H1 (cell line): ENCODE results near the gene CACNA1D. TPM values are rescaled to one million over a fixed set of nuclear protein-coding genes. Genes with fewer than 3 reads are reported as not detected.

Experiments
- CTCF ChIA-PET: fragments of 300-600 bp; sonication (Branson Sonifier 250); formaldehyde crosslinking; loops from one replicate; lab custom pipeline; 2021; ENCODE audit not compliant: partially characterized antibody; lab: Charles Lee
- POLR2A ChIA-PET: fragments of 300-600 bp; sonication (Branson Sonifier 250); formaldehyde crosslinking; loops from one replicate; lab custom pipeline; 2021; ENCODE audit warnings: inconsistent platforms; ENCODE audit not compliant: partially characterized antibody; lab: Charles Lee
- DNase-seq, 2 experiments: peaks; one replicate each; pipeline versions ENCODE4 v3.0.0 to v3.0.0-alpha.2; 2010 to 2022; ENCODE audit warnings: low spot score in 2 of 2, low read depth in 1 of 2, mixed read lengths in 1 of 2
- FAIRE-seq: peaks from 2 replicates; lab custom pipeline; 2011; peaks lifted over from hg19 to GRCh38; lab: Jason Lieb, UNC
- H2AFZ ChIP-seq: 2 replicates; pipeline ENCODE4 v1.8.1; 2012; ENCODE audit warnings: low read length, inconsistent platforms
- H2AK5ac ChIP-seq: 2 replicates; pipeline ENCODE4 v1.6.1; 2013; ENCODE audit warnings: low read depth, low read length
- H2BK120ac ChIP-seq: replicated peaks from 2 replicates; pipeline ENCODE3; 2013; ENCODE audit warnings: low read depth, low read length, inconsistent platforms
- H2BK12ac ChIP-seq: 2 replicates; pipeline ENCODE4 v1.6.1; 2013; ENCODE audit warnings: low read depth, low read length
- H2BK15ac ChIP-seq: 2 replicates; pipeline ENCODE4 v1.6.1; 2013; ENCODE audit warnings: low read length
- H2BK20ac ChIP-seq: 2 replicates; pipeline ENCODE4 v1.6.1; 2013; ENCODE audit warnings: low read length
- H2BK5ac ChIP-seq: 2 replicates; pipeline ENCODE4 v1.6.1; 2013; ENCODE audit warnings: low read depth, low read length
- H3K14ac ChIP-seq: 2 replicates; pipeline ENCODE4 v1.6.1; 2013; ENCODE audit warnings: inconsistent platforms; ENCODE audit not compliant: insufficient read length
- H3K18ac ChIP-seq: 2 replicates; pipeline ENCODE4 v1.6.1; 2013; ENCODE audit warnings: low read length; ENCODE audit errors: extremely low read depth
- H3K23ac ChIP-seq: 2 replicates; pipeline ENCODE4 v1.6.1; 2013; ENCODE audit warnings: inconsistent platforms; ENCODE audit not compliant: insufficient read length
- H3K23me2 ChIP-seq: 2 replicates; pipeline ENCODE4 v1.6.1; 2013; ENCODE audit warnings: low read depth, low read length
- H3K27ac ChIP-seq: 2 replicates; pipeline ENCODE4 v1.6.1; 2011; ENCODE audit warnings: low read depth, low read length, inconsistent platforms
- H3K27me3 ChIP-seq, 4 experiments: replicated peaks in 1 of 4; 1 replicate in 1 of 4; 2 replicates in 3 of 4; pipeline versions ENCODE4 v1.6.1 to v1.8.1; 2011 to 2013; ENCODE audit warnings: low read length in 3 of 4, mild to moderate bottlenecking in 3 of 4, inconsistent platforms in 2 of 4, mixed read lengths in 2 of 4, moderate library complexity in 1 of 4; ENCODE audit not compliant: control insufficient read depth in 3 of 4, insufficient read depth in 3 of 4; ENCODE audit errors: extremely low read depth in 1 of 4
- H3K36me3 ChIP-seq, 4 experiments: 2 replicates each; pipeline versions ENCODE4 v1.6.1 to v1.8.1; 2011 to 2013; ENCODE audit warnings: mild to moderate bottlenecking in 4 of 4, low read length in 3 of 4, moderate library complexity in 2 of 4, control low read depth in 1 of 4, inconsistent platforms in 1 of 4; ENCODE audit not compliant: insufficient read depth in 4 of 4, control insufficient read depth in 2 of 4
- H3K4ac ChIP-seq: replicated peaks from 2 replicates; pipeline ENCODE3; 2013; ENCODE audit warnings: low read length, low read depth, mixed read lengths, inconsistent platforms; ENCODE audit not compliant: insufficient read length
- H3K4me1 ChIP-seq, 4 experiments: replicated peaks in 1 of 4; 1 replicate in 1 of 4; 2 replicates in 3 of 4; pipeline versions ENCODE4 v1.6.1 to v1.8.1; 2011 to 2013; ENCODE audit warnings: low read length in 3 of 4, inconsistent platforms in 2 of 4, mixed read lengths in 1 of 4; ENCODE audit not compliant: insufficient read depth in 4 of 4, control insufficient read depth in 3 of 4
- H3K4me2 ChIP-seq, 2 experiments: 2 replicates each; pipeline versions ENCODE4 v1.6.1 to v1.8.1; 2011 to 2013; ENCODE audit warnings: low read depth in 2 of 2, low read length in 2 of 2, control low read depth in 1 of 2, inconsistent platforms in 1 of 2, mild to moderate bottlenecking in 1 of 2; ENCODE audit not compliant: insufficient read depth in 1 of 2
- H3K4me3 ChIP-seq, 4 experiments: fragments of 200-600, 300-600 bp in 1 of 4; sonication (generic), shearing (Covaris generic), sonication (Bioruptor Twin) in 1 of 4; 2 replicates each; pipeline versions ENCODE4 v1.5.1 to v1.8.1; 2011 to 2016; ENCODE audit warnings: low read length in 4 of 4, low read depth in 3 of 4, control low read depth in 2 of 4, inconsistent platforms in 2 of 4, mild to moderate bottlenecking in 2 of 4, mixed read lengths in 1 of 4, moderate library complexity in 1 of 4; ENCODE audit not compliant: insufficient read depth in 2 of 4; ENCODE audit errors: extremely low read depth in 1 of 4
- H3K56ac ChIP-seq: replicated peaks from 2 replicates; pipeline ENCODE3; 2013; ENCODE audit warnings: low read depth, mild to moderate bottlenecking, mixed read lengths, low read length, inconsistent platforms; ENCODE audit not compliant: insufficient read length
- H3K79me1 ChIP-seq: 2 replicates; pipeline ENCODE4 v1.6.1; 2013; ENCODE audit warnings: low read depth, low read length, control low read depth
- H3K79me2 ChIP-seq, 2 experiments: 2 replicates each; pipeline versions ENCODE4 v1.6.1 to v1.8.1; 2012 to 2013; ENCODE audit warnings: low read length in 2 of 2, mild to moderate bottlenecking in 2 of 2, inconsistent platforms in 1 of 2; ENCODE audit not compliant: insufficient read depth in 2 of 2, control insufficient read depth in 1 of 2
- H3K9ac ChIP-seq, 4 experiments: replicated peaks in 1 of 4; 1 replicate in 1 of 4; 2 replicates in 3 of 4; pipeline versions ENCODE4 v1.6.1 to v1.8.1; 2011 to 2013; ENCODE audit warnings: low read depth in 3 of 4, low read length in 3 of 4, control low read depth in 2 of 4, mild to moderate bottlenecking in 2 of 4, moderate library complexity in 2 of 4, inconsistent platforms in 1 of 4; ENCODE audit errors: extremely low read depth in 1 of 4
- H3K9me3 ChIP-seq, 2 experiments: 2 replicates each; pipeline versions ENCODE4 v1.6.1 to v1.8.1; 2012 to 2013; ENCODE audit warnings: mild to moderate bottlenecking in 2 of 2, moderate library complexity in 2 of 2, control low read depth in 1 of 2, inconsistent platforms in 1 of 2, low read depth in 1 of 2, low read length in 1 of 2, mixed read lengths in 1 of 2; ENCODE audit not compliant: insufficient read depth in 2 of 2
- H4K20me1 ChIP-seq, 2 experiments: replicated peaks in 1 of 2; 2 replicates each; pipeline versions ENCODE3 to v1.8.1; 2011 to 2013; ENCODE audit warnings: inconsistent platforms in 2 of 2, low read length in 2 of 2, mild to moderate bottlenecking in 1 of 2; ENCODE audit not compliant: insufficient read depth in 2 of 2, control insufficient read depth in 1 of 2
- H4K5ac ChIP-seq: 2 replicates; pipeline ENCODE4 v1.6.1; 2013; ENCODE audit warnings: low read length, low read depth, mixed read lengths, inconsistent platforms; ENCODE audit not compliant: insufficient read length
- H4K8ac ChIP-seq: 2 replicates; pipeline ENCODE4 v1.8.0; 2013; ENCODE audit warnings: mild to moderate bottlenecking, moderate library complexity, low read length, inconsistent platforms; ENCODE audit not compliant: insufficient read depth; ENCODE audit errors: extremely low read depth
- H4K91ac ChIP-seq: replicated peaks from 2 replicates; pipeline ENCODE3; 2013; ENCODE audit warnings: low read length, mixed read lengths, inconsistent platforms; ENCODE audit not compliant: insufficient read length
- CBX5 ChIP-seq: fragments of 300-800, 300-1000 bp; sonication (generic); IDR thresholded peaks from 2 replicates; pipeline ENCODE4 v1.7.1; 2016; ENCODE audit warnings: antibody characterized with exemption, low read length, low read depth
- CHD1 ChIP-seq: IDR thresholded peaks from 2 replicates; pipeline ENCODE4 v1.6.1; 2012; ENCODE audit warnings: low read depth, low read length, improper control_type of control experiment
- CTCF ChIP-seq, 3 experiments: IDR thresholded peaks; 1 replicate in 2 of 3; 2 replicates in 1 of 3; pipeline versions ENCODE4 v1.5.1 to v1.6.1; 2011; ENCODE audit warnings: low read length in 3 of 3, mild to moderate bottlenecking in 3 of 3, inconsistent platforms in 2 of 3, low read depth in 1 of 3, moderate library complexity in 1 of 3; ENCODE audit not compliant: insufficient read depth in 1 of 3; ENCODE audit errors: control extremely low read depth in 1 of 3
- EP300 ChIP-seq, 2 experiments: IDR thresholded peaks; 1 replicate in 1 of 2; 2 replicates in 1 of 2; pipeline ENCODE4 v1.6.1; 2011 to 2012; ENCODE audit warnings: low read depth in 2 of 2, low read length in 2 of 2, mild to moderate bottlenecking in 2 of 2, borderline replicate concordance in 1 of 2, inconsistent platforms in 1 of 2, moderate library complexity in 1 of 2
- KDM4A ChIP-seq: IDR thresholded peaks from one replicate; pipeline ENCODE4 v1.7.1; 2012; ENCODE audit warnings: low read depth, mild to moderate bottlenecking, moderate library complexity, low read length, inconsistent platforms; ENCODE audit not compliant: severe bottlenecking
- KDM5A ChIP-seq: fragments of 200-600 bp; IDR thresholded peaks from 2 replicates; pipeline ENCODE4 v1.7.1; 2012; ENCODE audit warnings: mild to moderate bottlenecking, low read length, inconsistent platforms, mixed read lengths
- POLR2A ChIP-seq, 2 experiments: IDR thresholded peaks; 1 replicate in 1 of 2; 2 replicates in 1 of 2; pipeline ENCODE4 v1.6.1; 2011; ENCODE audit warnings: low read depth in 2 of 2, low read length in 2 of 2, mild to moderate bottlenecking in 2 of 2; ENCODE audit errors: control extremely low read depth in 1 of 2
- POLR2AphosphoS5 ChIP-seq: IDR thresholded peaks from 2 replicates; pipeline ENCODE4 v1.6.1; 2011; ENCODE audit warnings: low read depth, low read length
- RFX5 ChIP-seq: IDR thresholded peaks from 2 replicates; pipeline ENCODE4 v1.6.1; 2011; ENCODE audit warnings: low read depth, low read length, improper control_type of control experiment, borderline replicate concordance
- USF2 ChIP-seq: IDR thresholded peaks from 2 replicates; pipeline ENCODE4 v1.6.1; 2011; ENCODE audit warnings: low read length, improper control_type of control experiment
- WGBS, 2 experiments: shearing (Covaris generic) in 1 of 2; methylation state at CpG; one replicate each; pipeline versions ENCODE4 v1.1.6 to v1.1.7; 2013 to 2015; ENCODE audit warnings: low lambda C conversion rate in 2 of 2, mixed read lengths in 2 of 2, inconsistent platforms in 1 of 2, low coverage in 1 of 2, missing lambda C conversion rate in 1 of 2; ENCODE audit not compliant: insufficient replicate concordance in 2 of 2, insufficient coverage in 1 of 2, insufficient read length in 1 of 2; ENCODE audit errors: extremely low coverage in 1 of 2, missing lambda C conversion rate in 1 of 2; 5-methylcytosine and 5-hydroxymethylcytosine counted together
- polyA plus RNA-seq, 7 experiments: library from polyadenylated mRNA; depleted of rRNA in 3 of 7; stranded (reverse) in 5 of 7; unstranded in 2 of 7; fragments of >200 nt in 5 of 7; fragments of 200-250 nt in 2 of 7; gene quantifications; 1 replicate in 5 of 7; 2 replicates in 1 of 7; 4 replicates in 1 of 7; pipeline versions ENCODE4 v1.2.1 to v1.2.3, GENCODE V29; 2011 to 2013; ENCODE audit warnings: missing spikeins in 2 of 7, mixed read lengths in 2 of 7
- total RNA-seq: library from RNA; stranded (reverse); fragmentation: NEBNext Ultra II Directional; extraction: Animal tissue kit (Norgen Biotek cat#: 25700); gene quantifications from 2 replicates; pipeline ENCODE4 v1.2.1, GENCODE V29; 2021

CACNA1D gene
- total and polyA plus RNA-seq, 2 of the 8 experiments (the other 6 are each of a cell fraction or from before 2014, with no cell fraction given), result 2.0 to 2.9 TPM

GRCh38 chr3:53799338-53799865, 305.0 kb downstream of the CACNA1D start:
- H2BK5ac ChIP-seq, result 0 out of 2 replicates have a peak overlapping the region, but pooled peaks have one; percentile 8
- no peak overlapping the region for H3K4ac ChIP-seq
- H2AFZ ChIP-seq, result no peak overlapping the region
- H4K8ac ChIP-seq, result no peak overlapping the region
- no peaks in the 10 kb centered on the region for H3K23me2 ChIP-seq
- H3K27ac ChIP-seq, result no peak overlapping the region
- no peak overlapping the region for H2BK120ac ChIP-seq
- no peaks in the 10 kb centered on the region for H3K36me3 ChIP-seq
- H3K23ac ChIP-seq, result no peak overlapping the region
- H2BK12ac ChIP-seq, result no peak overlapping the region
- H3K9ac ChIP-seq, result no peak overlapping the region
- H4K91ac ChIP-seq, result no peak overlapping the region
- no peak overlapping the region for H4K5ac ChIP-seq
- H3K4me2 ChIP-seq, result no peak overlapping the region
- H3K4me3 ChIP-seq, result no peak overlapping the region
- CTCF ChIA-PET, result interaction anchor here (1.0 to 1.4 kb wide), 3 partner anchors 10 to 33 kb away, joined by 3 to 4 read pairs (median 4); no protein-coding TSS in a partner anchor
- H3K14ac ChIP-seq, result no peak overlapping the region
- H3K79me2 ChIP-seq, result no peaks in the 10 kb centered on the region
- H3K27me3 ChIP-seq, result no peaks in the 10 kb centered on the region; a peak in 1 of 7 replicates
- H3K4me1 ChIP-seq, result peaks cover 0 to 5% (median 1%) of the 10 kb centered on the region in 4 experiments; a peak in 3 of 7 replicates
- no peaks in the 10 kb centered on the region for H4K20me1 ChIP-seq
- no peaks in the 10 kb centered on the region for H3K9me3 ChIP-seq
- no peak overlapping the region for H2BK15ac ChIP-seq
- no peak overlapping the region for H3K56ac ChIP-seq
- POLR2A ChIA-PET, result no interaction called here
- no peaks in the 10 kb centered on the region for H3K79me1 ChIP-seq
- FAIRE-seq, result no peak
- no peak overlapping the region for H3K18ac ChIP-seq
- 91% methylated on average over 12 of the region's 12 CpGs; no CpG with 5 or more reads in 1 of the 2 experiments for WGBS, 2 experiments
- no peak overlapping the region for H2BK20ac ChIP-seq
- no peak overlapping the region for H2AK5ac ChIP-seq
- DNase-seq, result no peak
- TF ChIP-seq POLR2A (IDR thresholded peaks at IDR 0.05; ENCODE audit: control extremely low read depth in 1 of 2, low read depth in 2 of 2, low read length in 2 of 2) (no peak), KDM5A (no peak), KDM4A (no peak), USF2 (no peak), POLR2AphosphoS5 (no peak), CHD1 (no peak), EP300 (IDR thresholded peaks at IDR 0.05; ENCODE audit: borderline replicate concordance in 1 of 2, low read depth in 2 of 2, low read length in 2 of 2) (no peak), CTCF (IDR thresholded peaks at IDR 0.05; ENCODE audit: control extremely low read depth in 1 of 3, insufficient read depth in 1 of 3, low read depth in 1 of 3, low read length in 3 of 3) (no peak), RFX5 (no peak), CBX5 (no peak)
